NCI-H1436 (cell line): ENCODE results near the gene OR2T10.
"Not testable (repeated sequence)": the region's sequence is repeated elsewhere in the genome, so short reads cannot be mapped to it uniquely, and the experiment has no call there.

Source experiments
- DNase-seq: peaks from one replicate; lab custom pipeline; 2025; lab: John Stamatoyannopoulos, UW

The OR2T10 gene

DNA sequence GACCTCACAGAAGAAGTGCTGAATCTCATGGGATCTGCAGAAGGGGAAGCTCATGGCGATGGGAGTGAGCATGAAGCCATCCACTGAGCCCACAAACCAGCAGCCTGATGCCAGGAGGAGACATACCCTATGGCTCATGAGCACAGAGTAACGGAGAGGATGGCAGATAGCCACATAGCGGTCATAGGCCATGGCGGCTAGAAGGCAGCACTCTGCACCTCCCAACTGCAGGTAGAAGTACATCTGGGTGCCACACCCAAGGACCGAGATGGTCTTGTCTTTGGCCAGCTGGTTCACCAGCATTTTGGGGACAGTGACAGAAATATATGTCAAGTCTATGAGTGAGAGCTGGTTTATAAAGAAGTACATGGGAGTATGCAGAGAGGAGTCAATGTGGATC lies 4.3 kb downstream of the OR2T10 start:
- DNase-seq = no peak

DNA sequence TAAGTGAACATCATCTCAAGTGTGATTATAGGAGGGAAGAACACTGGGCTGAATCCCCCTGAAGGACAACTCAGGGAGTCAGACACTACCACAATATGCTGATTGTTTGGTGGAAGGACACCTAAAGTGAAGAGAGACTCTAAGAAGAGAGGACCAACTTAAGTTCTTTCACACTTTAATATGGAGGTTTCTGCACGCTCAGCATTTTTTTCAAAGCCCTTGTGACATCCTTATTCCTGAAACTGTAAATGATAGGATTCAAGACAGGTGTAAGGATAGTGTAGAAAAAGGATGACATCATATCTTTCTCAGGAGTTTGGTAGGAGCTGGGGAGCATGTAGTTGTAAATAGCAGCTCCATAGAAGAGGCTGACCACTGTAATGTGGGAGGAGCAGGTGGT lies 4.8 kb downstream of the OR2T10 start:
- no peak for DNase-seq

- no peak for DNase-seq
These were observed 7.4 kb downstream of the OR2T10 start for GRCh38 chr1:248590055-248590454.

- DNase-seq = no peak
These were observed 8.2 kb downstream of the OR2T10 start for GRCh38 chr1:248589334-248589733.

GRCh38 chr1:248585266-248585665 lies 12.2 kb downstream of the OR2T10 start:
- no peak for DNase-seq

DNA sequence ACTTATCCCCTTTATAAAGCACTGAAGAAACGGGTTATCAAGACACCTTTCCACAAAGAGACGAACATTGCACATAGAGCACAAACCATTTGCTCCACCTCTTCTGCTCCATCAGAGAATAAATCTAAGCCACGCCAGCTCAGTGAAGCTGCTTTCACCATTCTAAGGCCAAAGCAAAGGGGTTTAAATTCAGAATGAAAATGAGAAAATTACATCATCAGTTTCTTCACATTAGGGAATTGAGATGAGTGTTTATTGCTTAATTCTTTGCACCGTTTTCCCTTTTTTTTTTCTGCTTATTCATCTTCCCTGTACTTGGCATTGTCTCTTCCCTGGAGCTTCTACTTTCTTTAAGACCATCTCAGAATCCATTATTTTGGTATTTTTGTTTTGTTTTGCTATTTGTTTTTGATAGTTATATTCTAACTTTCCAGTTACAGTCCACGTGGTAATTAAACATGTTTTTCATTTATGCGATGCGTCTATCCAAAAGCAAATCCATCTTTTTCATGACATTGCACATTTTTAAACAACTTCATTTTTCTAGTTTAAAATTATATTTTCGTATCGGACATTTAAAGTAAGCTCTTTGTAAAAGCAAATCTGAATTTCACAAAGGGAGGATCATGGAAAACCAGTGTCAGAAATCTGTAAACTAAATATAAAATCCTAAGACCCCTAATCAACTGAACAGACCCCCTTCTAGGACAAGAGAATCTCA lies 21.1 kb downstream of the OR2T10 start:
- no peak for DNase-seq

DNA sequence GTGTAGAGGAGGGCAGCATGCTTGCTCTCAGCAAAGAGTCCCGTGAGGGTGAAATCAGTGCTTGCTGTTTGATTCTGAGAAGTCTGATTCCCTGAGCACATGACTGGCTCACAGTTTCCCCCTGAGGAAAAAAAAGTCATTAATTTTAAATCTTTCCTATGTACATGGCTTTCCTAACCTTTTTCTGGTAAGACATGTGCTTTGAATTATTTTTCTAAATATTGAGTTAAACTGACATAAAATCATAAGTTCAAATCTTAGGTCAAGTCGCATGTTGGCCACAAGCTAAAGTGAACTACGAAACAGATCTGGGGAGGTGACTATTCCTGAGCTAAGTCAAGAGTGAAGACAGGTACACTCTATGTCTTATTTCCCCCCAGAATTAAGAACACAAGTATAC lies 22.8 kb downstream of the OR2T10 start, which contains the start of gene OR2T34:
Gene OR2T34, minus strand, starts transcription at position 101 of the 400 bp plus-strand sequence. Its CDS starts 0 bp downstream, at position 101.
- DNase-seq = not testable (repeated sequence)

DNA sequence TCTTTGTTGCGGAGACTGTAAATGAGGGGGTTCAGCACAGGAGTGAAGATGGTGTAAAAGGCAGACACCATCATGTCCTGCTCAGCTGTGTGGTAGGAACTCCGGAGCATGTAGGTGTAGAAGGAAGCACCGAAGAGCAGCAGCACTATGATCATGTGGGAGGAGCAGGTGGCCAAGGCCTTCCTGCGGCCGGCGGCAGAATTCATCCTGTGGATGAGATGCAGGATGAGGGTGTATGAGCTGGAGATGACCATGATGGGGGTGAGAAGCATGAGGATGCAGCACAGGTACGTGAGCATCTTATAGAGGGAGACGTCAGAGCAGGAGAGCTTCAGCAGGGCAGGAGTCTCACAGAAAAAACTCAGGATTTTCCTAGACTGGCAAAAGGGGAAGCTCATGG lies 23.6 kb downstream of the OR2T10 start:
- DNase-seq = not testable (repeated sequence)

DNA sequence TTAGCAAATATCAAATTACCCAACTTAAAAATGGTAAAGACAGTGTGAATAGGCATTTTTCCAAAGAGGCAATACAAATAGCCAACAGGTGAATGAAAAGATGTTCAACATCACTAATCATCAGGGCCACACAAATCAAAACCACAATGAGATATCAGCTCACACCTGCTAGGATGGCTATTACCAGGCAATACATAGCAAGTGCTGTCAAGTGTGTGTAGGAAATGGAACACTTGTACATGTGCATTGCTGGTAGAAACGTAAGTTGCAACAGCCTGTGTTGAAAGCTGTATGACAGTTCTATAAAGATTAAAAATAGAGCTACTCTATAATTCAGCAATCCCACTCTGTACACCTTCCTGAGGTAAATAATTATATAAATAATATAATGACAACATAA lies 25.5 kb downstream of the OR2T10 start:
- DNase-seq = not testable (repeated sequence)

DNA sequence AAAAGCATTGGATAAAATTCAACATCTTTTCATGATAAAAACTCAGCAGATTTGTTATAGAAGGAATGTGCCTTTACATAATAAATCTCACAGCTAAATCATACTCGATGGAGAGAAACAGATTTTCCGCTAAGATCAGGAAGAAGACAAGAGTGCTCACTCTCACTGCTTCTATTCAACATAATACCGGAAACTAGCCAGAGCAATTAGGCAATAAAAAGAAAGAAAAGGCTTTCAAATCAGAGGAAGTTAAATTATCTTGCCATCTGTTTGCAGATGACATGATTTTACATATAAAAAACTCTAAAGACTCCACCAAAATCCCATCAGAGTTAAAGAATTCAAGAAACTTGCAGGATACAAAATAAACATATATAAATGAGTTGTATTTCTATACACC lies 26.7 kb downstream of the OR2T10 start:
- DNase-seq = peak; percentile 10

- DNase-seq = not testable (repeated sequence)
These were observed 28.5 kb downstream of the OR2T10 start for GRCh38 chr1:248569049-248569448.

DNA sequence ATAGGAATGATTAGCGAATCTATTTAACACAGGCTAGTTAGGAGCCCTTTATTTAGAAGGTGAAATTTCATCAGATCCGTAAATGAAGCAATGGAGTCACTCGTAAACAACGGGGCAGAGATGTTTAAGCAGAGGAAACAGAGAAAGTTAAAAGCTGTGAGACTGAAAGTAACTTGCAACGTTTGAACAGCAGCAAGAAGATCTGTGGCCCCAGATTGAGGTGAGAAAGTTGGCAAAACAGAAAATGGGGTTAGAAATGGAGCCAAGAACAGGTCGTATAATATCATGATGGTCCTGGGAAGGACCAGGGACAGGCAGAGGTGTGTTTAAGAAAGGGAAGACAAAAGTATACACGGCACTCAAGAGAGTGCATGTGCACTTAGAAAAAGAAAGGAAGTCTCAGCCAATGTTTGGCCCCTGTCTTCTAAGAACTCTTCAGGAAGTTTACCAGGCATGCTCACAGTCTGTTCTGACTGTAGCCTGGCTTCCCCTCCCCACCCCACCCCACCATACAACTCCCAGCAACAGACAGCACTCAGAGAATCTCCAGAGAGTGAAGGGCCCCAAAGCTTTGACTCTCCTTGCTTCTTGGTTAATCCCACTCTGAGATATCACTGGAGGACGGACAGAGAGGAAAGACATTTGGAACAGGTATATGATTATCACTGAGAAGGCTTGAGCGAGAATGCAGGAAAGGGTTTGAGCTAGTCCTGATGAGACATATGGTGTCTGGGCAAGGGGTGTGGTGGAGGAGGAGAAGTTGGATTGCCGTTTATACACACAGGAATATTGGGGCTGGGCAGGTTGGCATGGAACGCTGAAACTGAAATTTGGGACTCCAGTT lies 31.7 kb downstream of the OR2T10 start:
- DNase-seq = not testable (repeated sequence)

DNA sequence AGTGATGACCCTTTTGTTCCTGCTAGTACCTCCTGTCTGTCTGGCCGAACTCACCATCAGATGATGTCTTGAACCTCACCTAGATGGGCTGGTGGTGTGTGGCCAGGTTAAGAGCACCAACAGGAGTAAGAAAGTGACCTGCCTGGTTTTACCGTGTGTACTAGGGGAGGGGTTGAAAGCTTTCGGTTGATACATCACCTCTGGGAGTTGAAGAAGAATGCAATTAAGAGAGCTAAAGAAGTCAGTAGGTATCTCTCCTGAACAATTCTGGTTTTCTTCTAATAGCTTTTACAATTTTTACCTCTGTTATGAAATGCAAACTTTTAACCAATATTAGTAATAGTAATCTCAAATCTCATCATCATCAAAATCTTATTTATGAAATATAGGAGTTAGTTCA lies 34.8 kb downstream of the OR2T10 start, which contains the start of gene OR2T29:
Gene OR2T29, minus strand, starts transcription at position 101 of the 400 bp plus-strand sequence. CDS start 3,281 bp downstream, outside the sequence.
- DNase-seq = not testable (repeated sequence)

DNA sequence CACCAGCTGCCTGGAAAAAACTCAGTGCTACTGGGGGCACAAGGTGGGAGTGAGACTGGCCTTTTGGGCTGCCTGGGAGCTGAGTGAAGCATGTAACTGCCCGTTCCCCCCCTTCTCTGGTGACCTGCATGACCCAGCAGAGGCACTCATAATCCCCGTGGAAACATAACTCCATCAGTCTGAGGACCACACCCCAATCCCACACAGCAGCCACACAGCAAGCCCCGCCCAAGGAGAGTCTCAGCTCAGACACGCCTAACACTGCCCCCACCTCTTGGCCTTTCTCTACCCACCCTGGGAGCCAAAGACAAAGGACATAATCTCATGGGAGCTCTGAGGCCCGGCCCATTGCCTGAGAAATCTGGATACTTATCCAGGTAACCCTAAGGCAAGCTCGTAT lies 46.5 kb downstream of the OR2T10 start:
- DNase-seq = not testable (repeated sequence)

DNA sequence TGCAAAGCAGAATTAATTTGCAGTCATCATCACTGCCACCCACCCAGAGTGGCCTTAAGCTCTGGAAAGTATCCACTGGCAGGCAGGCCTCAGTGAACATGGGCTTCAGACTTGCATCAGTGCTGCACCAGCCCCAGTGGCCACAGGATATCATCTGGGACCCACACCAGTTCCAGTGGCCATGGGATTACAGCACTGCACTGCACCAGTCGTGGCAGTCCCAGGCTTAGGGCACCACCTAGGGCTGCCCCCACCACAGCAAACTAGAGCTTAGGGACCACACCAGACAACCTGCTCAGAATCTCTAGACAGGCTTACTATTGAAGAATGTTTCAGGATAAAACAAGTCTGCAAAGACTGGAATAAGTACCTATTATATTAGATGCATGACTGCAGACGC lies 50.1 kb downstream of the OR2T10 start:
- not testable (repeated sequence) for DNase-seq
